ENCODE data around the gene HOXA13.

GRCh38 chr7:27203365-27203953, 3.6 kb upstream of the HOXA13 start:
- no peak for TF ChIP-seq POLR2A (IDR thresholded peaks at IDR 0.05; ENCODE audit: low read depth, low read length)
- no peak for TF ChIP-seq POLR2AphosphoS5 (IDR thresholded peaks at IDR 0.05; ENCODE audit: low read depth, low read length)
